ENCODE data around the gene TASL. TPM values are rescaled to one million over a fixed set of nuclear protein-coding genes. Genes with fewer than 3 reads are reported as not detected.

TASL gene
- total RNA-seq, 2 experiments from 2014 or later, result 0.41 to 0.75 TPM

DNA sequence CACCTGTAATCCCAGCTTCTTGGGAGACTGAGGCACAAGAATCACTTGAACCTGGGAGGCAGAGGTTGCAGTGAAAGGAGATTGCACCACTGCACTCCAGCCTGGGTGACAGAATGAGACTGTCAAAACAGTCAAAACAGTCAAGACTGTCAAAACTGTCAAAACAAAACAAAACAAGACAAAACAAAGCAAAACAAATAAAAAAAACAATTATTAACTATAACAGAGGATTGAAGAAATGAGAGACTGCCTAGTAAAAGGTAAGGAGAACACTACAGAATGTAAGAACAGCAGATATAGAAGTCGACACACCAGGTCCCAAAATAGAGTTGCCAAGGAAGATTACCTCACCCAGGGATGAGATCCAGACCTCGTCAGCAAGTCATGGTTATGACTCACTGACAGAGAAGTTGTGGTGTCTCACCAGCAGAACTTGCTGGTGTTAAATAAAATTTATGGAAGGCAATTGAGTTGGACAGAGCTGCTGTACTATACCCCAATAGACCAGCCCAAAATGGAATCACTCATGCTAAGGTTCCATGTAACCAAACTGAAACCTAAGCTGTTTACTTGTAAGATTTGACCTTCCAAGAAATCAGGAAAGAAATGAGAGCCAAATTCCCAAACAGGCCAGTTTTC, 43.5 kb upstream of the TASL start:
- TF ChIP-seq, protein P1, sequence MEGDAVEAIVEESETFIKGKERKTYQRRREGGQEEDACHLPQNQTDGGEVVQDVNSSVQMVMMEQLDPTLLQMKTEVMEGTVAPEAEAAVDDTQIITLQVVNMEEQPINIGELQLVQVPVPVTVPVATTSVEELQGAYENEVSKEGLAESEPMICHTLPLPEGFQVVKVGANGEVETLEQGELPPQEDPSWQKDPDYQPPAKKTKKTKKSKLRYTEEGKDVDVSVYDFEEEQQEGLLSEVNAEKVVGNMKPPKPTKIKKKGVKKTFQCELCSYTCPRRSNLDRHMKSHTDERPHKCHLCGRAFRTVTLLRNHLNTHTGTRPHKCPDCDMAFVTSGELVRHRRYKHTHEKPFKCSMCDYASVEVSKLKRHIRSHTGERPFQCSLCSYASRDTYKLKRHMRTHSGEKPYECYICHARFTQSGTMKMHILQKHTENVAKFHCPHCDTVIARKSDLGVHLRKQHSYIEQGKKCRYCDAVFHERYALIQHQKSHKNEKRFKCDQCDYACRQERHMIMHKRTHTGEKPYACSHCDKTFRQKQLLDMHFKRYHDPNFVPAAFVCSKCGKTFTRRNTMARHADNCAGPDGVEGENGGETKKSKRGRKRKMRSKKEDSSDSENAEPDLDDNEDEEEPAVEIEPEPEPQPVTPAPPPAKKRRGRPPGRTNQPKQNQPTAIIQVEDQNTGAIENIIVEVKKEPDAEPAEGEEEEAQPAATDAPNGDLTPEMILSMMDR (IDR thresholded peaks at IDR 0.05), result no peak
- DNase-seq (peak in 2 of 14 experiments; percentile 30 to 46), ATAC-seq (ENCODE audit: poor library complexity) (no peak)
- intact Hi-C loops (cut with DNase I, micrococcal nuclease), result no loop called here
- H3K27ac ChIP-seq (ENCODE audit: low read depth in 1 of 2, low read length in 2 of 2), result no peak overlapping the region
- H3K27me3 Mint-ChIP-seq, result no peaks in the 10 kb centered on the region
- no peak overlapping the region for H3K4me3 ChIP-seq (ENCODE audit: low read length)
- H3K36me3 ChIP-seq (ENCODE audit: insufficient read depth, low read length), result no peaks in the 10 kb centered on the region
- H3K9me3 ChIP-seq (ENCODE audit: control insufficient read depth in 1 of 2, insufficient read depth in 1 of 2, low read length in 2 of 2), result peaks cover 8 to 12% of the 10 kb centered on the region in 2 experiments
- H3K36me3 Mint-ChIP-seq (ENCODE audit: low read depth), result no peaks in the 10 kb centered on the region
- H3K27ac Mint-ChIP-seq, result no peak overlapping the region
- no peak overlapping the region for H3K4me3 Mint-ChIP-seq
- no peaks in the 10 kb centered on the region for H3K27me3 ChIP-seq (ENCODE audit: control insufficient read depth in 1 of 2, insufficient read depth in 2 of 2, low read length in 2 of 2)
- H3K9me3 Mint-ChIP-seq, result no peaks in the 10 kb centered on the region
- H3K4me1 ChIP-seq (ENCODE audit: insufficient read depth, low read length), result no peaks in the 10 kb centered on the region
- H3K4me1 Mint-ChIP-seq (ENCODE audit: low read depth), result no peaks in the 10 kb centered on the region
- ChIA-PET POLR2A (no interaction called here), CTCF (no interaction called here)

DNA sequence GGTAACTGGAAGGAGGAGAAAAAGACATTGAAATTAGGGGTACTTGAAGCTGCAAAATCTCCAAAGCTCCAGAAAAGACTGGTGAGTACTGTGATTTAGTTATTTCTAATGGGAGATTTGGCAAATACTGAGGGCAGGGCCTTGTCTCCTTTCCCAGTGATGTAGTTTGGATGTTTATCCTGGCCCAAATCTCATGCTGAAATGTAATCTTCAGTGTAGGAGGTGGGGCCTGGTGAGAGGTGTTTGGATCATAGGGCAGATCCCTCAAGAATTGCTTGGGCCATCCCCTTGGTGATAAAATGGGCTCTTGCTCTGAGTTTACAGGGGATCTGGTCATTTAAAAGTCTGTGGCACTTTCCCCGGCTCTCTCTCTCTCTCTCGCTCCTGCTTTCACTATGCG, 42.6 kb upstream of the TASL start:
- H3K4me1 ChIP-seq (ENCODE audit: insufficient read depth, low read length), result no peaks in the 10 kb centered on the region
- ChIA-PET CTCF (no interaction called here), POLR2A (no interaction called here)
- H3K27me3 ChIP-seq (ENCODE audit: control insufficient read depth in 1 of 2, insufficient read depth in 2 of 2, low read length in 2 of 2), result no peaks in the 10 kb centered on the region
- Mint-ChIP-seq H3K9me3 (no peaks in the 10 kb centered on the region), H3K27me3 (no peaks in the 10 kb centered on the region), H3K4me1 (ENCODE audit: low read depth) (no peaks in the 10 kb centered on the region), H3K4me3 (no peak overlapping the region), H3K27ac (no peak overlapping the region), H3K36me3 (ENCODE audit: low read depth) (no peaks in the 10 kb centered on the region)
- no peak overlapping the region for H3K27ac ChIP-seq (ENCODE audit: low read depth in 1 of 2, low read length in 2 of 2)
- H3K4me3 ChIP-seq (ENCODE audit: low read length), result no peak overlapping the region
- DNase-seq (no peak), ATAC-seq (ENCODE audit: poor library complexity) (no peak)
- H3K36me3 ChIP-seq (ENCODE audit: insufficient read depth, low read length), result no peaks in the 10 kb centered on the region
- H3K9me3 ChIP-seq (ENCODE audit: control insufficient read depth in 1 of 2, insufficient read depth in 1 of 2, low read length in 2 of 2), result peaks cover 8 to 12% of the 10 kb centered on the region in 2 experiments
- intact Hi-C loops (cut with DNase I, micrococcal nuclease), result no loop called here
- TF ChIP-seq, protein P1 (IDR thresholded peaks at IDR 0.05), result no peak

DNA sequence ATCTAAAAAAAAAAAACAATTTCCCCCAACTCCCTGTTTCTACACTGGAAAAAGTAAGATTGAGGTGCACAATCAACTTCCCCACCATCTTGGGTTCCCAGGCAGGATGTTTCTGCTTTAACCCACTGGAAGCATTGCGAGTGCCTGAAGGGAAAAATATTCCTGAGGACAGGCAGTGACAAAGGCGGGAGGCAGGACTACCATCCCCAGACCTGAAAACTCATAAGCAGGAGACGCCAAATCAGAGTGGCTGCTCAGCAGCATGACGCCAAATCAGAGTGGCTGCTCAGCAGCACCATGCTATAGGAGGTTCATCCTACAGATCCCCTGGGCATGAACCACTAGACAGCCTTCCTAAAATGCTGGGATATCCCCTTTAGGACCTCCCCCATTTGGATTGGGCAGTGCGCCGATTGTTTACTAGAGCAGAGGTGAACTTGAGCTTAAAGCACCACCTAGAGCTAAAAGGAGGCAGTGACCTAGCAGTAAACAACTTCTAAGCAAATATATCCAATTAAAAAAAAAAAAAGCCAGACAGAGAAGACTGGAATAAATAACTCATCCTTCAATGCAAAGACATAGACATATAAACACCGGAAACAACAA, 40.7 kb upstream of the TASL start:
- TF ChIP-seq, protein P1 (IDR thresholded peaks at IDR 0.05), result no peak
- Mint-ChIP-seq H3K36me3 (ENCODE audit: low read depth) (no peaks in the 10 kb centered on the region), H3K4me3 (no peak overlapping the region), H3K27ac (no peak overlapping the region), H3K9me3 (no peaks in the 10 kb centered on the region), H3K27me3 (no peaks in the 10 kb centered on the region), H3K4me1 (ENCODE audit: low read depth) (no peaks in the 10 kb centered on the region)
- intact Hi-C loops (cut with DNase I, micrococcal nuclease), result no loop called here
- POLR2A ChIA-PET, result no interaction called here
- CTCF ChIA-PET, result no interaction called here
- Histone ChIP-seq H3K36me3 (ENCODE audit: insufficient read depth, low read length) (no peaks in the 10 kb centered on the region), H3K9me3 (ENCODE audit: control insufficient read depth in 1 of 2, insufficient read depth in 1 of 2, low read length in 2 of 2) (peaks cover 8 to 12% of the 10 kb centered on the region in 2 experiments), H3K4me1 (ENCODE audit: insufficient read depth, low read length) (no peaks in the 10 kb centered on the region), H3K27me3 (ENCODE audit: control insufficient read depth in 1 of 2, insufficient read depth in 2 of 2, low read length in 2 of 2) (no peaks in the 10 kb centered on the region), H3K4me3 (ENCODE audit: low read length) (no peak overlapping the region), H3K27ac (ENCODE audit: low read depth in 1 of 2, low read length in 2 of 2) (no peak overlapping the region)
- DNase-seq (no peak), ATAC-seq (ENCODE audit: poor library complexity) (no peak)
